Hepatocyte (in vitro differentiated cells): ENCODE measurements around the gene LDLRAD3. TPM values are rescaled to one million over a fixed set of nuclear protein-coding genes. Genes with fewer than 3 reads are reported as not detected.

ENCODE experiments used
- DNase-seq: peaks from one replicate; pipeline ENCODE4 v3.0.0-alpha.2; 2016; ENCODE audit warnings: low spot score
- H2AFZ ChIP-seq: fragments of 200-600 bp; sonication (generic); 2 replicates; pipeline ENCODE4 v1.6.0; 2016; ENCODE audit warnings: antibody characterized with exemption, mild to moderate bottlenecking
- H3K27ac ChIP-seq: fragments of 200-600 bp; sonication (generic); 2 replicates; pipeline ENCODE4 v1.5.1; 2016; ENCODE audit warnings: mild to moderate bottlenecking
- H3K27me3 ChIP-seq: fragments of 200-600 bp; sonication (generic); 2 replicates; pipeline ENCODE4 v1.6.1; 2016
- H3K36me3 ChIP-seq: fragments of 200-600 bp; sonication (generic); replicated peaks from 2 replicates; pipeline ENCODE4 v1.5.1; 2016; ENCODE audit warnings: low read depth; ENCODE audit not compliant: insufficient read depth
- H3K4me1 ChIP-seq: fragments of 200-600 bp; sonication (generic); 2 replicates; pipeline ENCODE4 v1.5.1; 2016; ENCODE audit warnings: mild to moderate bottlenecking, moderate library complexity; ENCODE audit not compliant: insufficient read depth
- H3K4me2 ChIP-seq: fragments of 200-600 bp; sonication (generic); 2 replicates; pipeline ENCODE4 v1.6.0; 2016
- H3K4me3 ChIP-seq: fragments of 200-600 bp; sonication (generic); 2 replicates; pipeline ENCODE4 v1.5.1; 2016; ENCODE audit warnings: mild to moderate bottlenecking
- H3K79me2 ChIP-seq: fragments of 200-600 bp; sonication (generic); 2 replicates; pipeline ENCODE4 v1.6.0; 2017; ENCODE audit warnings: mild to moderate bottlenecking
- H3K9me2 ChIP-seq: fragments of 200-600 bp; sonication (generic); replicated peaks from 2 replicates; pipeline ENCODE4 v1.6.0; 2017; ENCODE audit warnings: mild to moderate bottlenecking; ENCODE audit not compliant: insufficient read depth
- H3K9me3 ChIP-seq: fragments of 200-600 bp; sonication (generic); 2 replicates; pipeline ENCODE4 v1.5.1; 2016; ENCODE audit warnings: low read depth, mild to moderate bottlenecking
- H4K20me1 ChIP-seq: fragments of 200-600 bp; sonication (generic); 2 replicates; pipeline ENCODE4 v1.6.0; 2016; ENCODE audit warnings: mild to moderate bottlenecking; ENCODE audit not compliant: insufficient read depth, poor library complexity, severe bottlenecking
- EZH2 ChIP-seq: fragments of 200-600 bp; sonication (generic); IDR thresholded peaks from 2 replicates; pipeline ENCODE4 v1.6.1; 2016; ENCODE audit warnings: antibody characterized with exemption, mild to moderate bottlenecking, borderline replicate concordance
- EZH2phosphoT487 ChIP-seq: fragments of 200-600 bp; sonication (generic); IDR thresholded peaks from one replicate; pipeline ENCODE4 v1.6.1; 2018; ENCODE audit warnings: antibody characterized with exemption, mild to moderate bottlenecking, low read depth, moderate library complexity; ENCODE audit not compliant: unreplicated experiment, severe bottlenecking
- WGBS: methylation state at CpG from one replicate; pipeline ENCODE4 v1.1.6; 2016; ENCODE audit warnings: low lambda C conversion rate; ENCODE audit errors: missing lambda C conversion rate; 5-methylcytosine and 5-hydroxymethylcytosine counted together
- polyA plus RNA-seq: library from polyadenylated mRNA; unstranded; fragments of >200 nt; fragmentation: Nextera tagmentation; extraction: Ambion mirVana; gene quantifications from 2 replicates; pipeline ENCODE4 v1.2.1, GENCODE V29; 2016
- total RNA-seq: library from RNA; depleted of rRNA; stranded (reverse); fragments of >200 nt; gene quantifications from 2 replicates; pipeline ENCODE4 v1.2.3, GENCODE V29; 2014
- TF ChIP-seq, protein P1 (sequence below): fragments of 200-600 bp; sonication (generic); IDR thresholded peaks from 2 replicates; pipeline ENCODE4 v1.5.1; 2016; ENCODE audit warnings: antibody characterized with exemption, mild to moderate bottlenecking; ENCODE audit not compliant: poor library complexity

Gene LDLRAD3
- total and polyA plus RNA-seq, 2 experiments from 2014 or later, result 12.2 TPM

DNA sequence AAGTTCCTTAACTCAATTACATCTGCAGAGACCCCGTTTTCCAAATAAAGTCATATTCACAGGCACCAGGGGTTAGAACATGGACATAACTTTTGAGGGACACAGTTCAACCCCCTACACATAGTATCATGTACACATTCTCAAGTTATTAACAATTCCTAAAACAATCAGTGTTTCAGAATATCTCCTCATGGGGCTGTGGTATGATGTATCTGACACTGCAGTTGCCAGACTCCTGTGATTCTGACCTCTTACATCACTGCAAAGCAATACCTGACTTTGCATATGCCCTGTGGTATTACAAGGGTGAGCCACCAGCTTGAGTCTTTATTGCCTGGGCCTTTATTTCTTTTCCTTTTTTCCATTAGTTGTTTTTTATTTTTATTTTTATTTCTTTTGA lies 203.6 kb downstream of the LDLRAD3 start:
- Histone ChIP-seq H3K79me2 (no peaks in the 10 kb centered on the region), H2AFZ (no peak overlapping the region), H4K20me1 (no peaks in the 10 kb centered on the region), H3K4me2 (no peak overlapping the region), H3K36me3 (no peaks in the 10 kb centered on the region), H3K4me3 (no peak overlapping the region), H3K9me2 (no peaks in the 10 kb centered on the region), H3K27ac (no peak overlapping the region), H3K9me3 (no peaks in the 10 kb centered on the region), H3K27me3 (no peaks in the 10 kb centered on the region), H3K4me1 (peaks cover 12% of the 10 kb centered on the region)
- DNase-seq, result no peak
- WGBS, result 0% methylated on average over 1 of the region's 1 CpG
- TF ChIP-seq, protein P1, sequence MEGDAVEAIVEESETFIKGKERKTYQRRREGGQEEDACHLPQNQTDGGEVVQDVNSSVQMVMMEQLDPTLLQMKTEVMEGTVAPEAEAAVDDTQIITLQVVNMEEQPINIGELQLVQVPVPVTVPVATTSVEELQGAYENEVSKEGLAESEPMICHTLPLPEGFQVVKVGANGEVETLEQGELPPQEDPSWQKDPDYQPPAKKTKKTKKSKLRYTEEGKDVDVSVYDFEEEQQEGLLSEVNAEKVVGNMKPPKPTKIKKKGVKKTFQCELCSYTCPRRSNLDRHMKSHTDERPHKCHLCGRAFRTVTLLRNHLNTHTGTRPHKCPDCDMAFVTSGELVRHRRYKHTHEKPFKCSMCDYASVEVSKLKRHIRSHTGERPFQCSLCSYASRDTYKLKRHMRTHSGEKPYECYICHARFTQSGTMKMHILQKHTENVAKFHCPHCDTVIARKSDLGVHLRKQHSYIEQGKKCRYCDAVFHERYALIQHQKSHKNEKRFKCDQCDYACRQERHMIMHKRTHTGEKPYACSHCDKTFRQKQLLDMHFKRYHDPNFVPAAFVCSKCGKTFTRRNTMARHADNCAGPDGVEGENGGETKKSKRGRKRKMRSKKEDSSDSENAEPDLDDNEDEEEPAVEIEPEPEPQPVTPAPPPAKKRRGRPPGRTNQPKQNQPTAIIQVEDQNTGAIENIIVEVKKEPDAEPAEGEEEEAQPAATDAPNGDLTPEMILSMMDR, result no peak
- no peak for TF ChIP-seq EZH2phosphoT487
- no peak for TF ChIP-seq EZH2

DNA sequence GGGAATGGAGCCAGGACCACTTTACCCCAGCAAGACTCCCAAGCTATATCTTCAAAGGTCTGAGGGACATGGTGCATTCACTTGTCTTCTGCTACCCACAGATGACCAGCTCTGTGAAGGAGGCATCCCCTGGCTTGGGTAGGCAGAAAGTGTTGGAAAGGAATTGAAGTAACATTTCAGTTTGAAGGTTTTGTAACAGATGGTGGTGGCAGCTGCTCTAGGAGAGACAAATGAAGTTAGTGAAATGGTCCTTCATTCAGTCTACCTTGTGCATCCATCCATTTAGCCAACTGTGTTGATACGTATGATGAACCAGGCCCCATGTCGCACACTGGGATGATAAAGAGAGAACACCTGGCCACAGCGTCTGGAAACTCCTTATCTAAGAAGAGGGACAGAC lies 204.8 kb downstream of the LDLRAD3 start:
- no peaks in the 10 kb centered on the region for H4K20me1 ChIP-seq
- H3K36me3 ChIP-seq, result no peaks in the 10 kb centered on the region
- TF ChIP-seq, protein P1, result no peak
- no peak for TF ChIP-seq EZH2
- TF ChIP-seq EZH2phosphoT487, result no peak
- H3K9me3 ChIP-seq, result no peaks in the 10 kb centered on the region
- no peak overlapping the region for H3K4me3 ChIP-seq
- H3K4me2 ChIP-seq, result no peak overlapping the region
- H3K27me3 ChIP-seq, result no peaks in the 10 kb centered on the region
- H3K4me1 ChIP-seq, result peaks cover 12% of the 10 kb centered on the region
- no peak overlapping the region for H2AFZ ChIP-seq
- 99% methylated on average over 3 of the region's 3 CpGs for WGBS
- peak overlapping the region; percentile 85 for H3K27ac ChIP-seq
- no peak for DNase-seq
- no peaks in the 10 kb centered on the region for H3K9me2 ChIP-seq
- H3K79me2 ChIP-seq, result no peaks in the 10 kb centered on the region

DNA sequence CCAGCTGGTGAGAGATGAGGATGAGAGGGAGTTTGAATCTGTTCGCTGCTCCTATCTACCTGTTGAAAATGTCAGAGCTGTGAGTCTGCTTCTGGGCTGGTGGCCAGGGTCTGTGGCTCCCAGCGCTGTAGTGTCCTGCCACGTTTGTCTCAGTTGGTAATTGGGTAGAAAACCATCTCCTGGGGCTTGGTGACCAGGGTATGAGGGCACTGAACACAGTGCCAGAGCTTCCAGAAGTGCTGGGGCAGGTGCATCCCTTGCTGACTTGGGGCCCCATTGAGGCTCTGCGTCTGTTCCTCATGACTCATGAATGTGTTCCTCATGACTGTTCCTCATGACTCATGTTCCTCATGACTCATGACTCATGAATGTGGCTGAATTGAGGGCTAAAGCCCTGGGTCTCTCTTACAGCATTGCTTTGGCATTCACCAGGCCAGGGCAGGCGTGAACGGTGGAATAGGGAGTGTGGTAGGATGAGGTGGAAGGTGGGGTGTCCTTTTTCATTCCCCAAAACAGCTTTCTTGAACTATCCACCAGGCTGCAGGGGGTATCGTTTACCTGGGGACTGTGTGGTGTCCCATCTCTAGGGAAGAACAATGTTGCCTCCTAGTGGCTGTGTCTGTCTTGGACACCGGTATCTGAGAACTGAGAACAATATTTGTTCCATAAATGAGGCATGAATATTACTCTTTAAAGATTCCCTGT lies 205.8 kb downstream of the LDLRAD3 start:
- H3K9me3 ChIP-seq, result no peaks in the 10 kb centered on the region
- H3K4me3 ChIP-seq, result no peak overlapping the region
- no peak overlapping the region for H2AFZ ChIP-seq
- H3K4me1 ChIP-seq, result peaks cover 12% of the 10 kb centered on the region
- H4K20me1 ChIP-seq, result no peaks in the 10 kb centered on the region
- TF ChIP-seq EZH2phosphoT487 (no peak), EZH2 (no peak)
- TF ChIP-seq, protein P1, result peak; percentile 50
- H3K4me2 ChIP-seq, result peak overlapping the region; percentile 19
- WGBS, result 57% methylated on average over 8 of the region's 8 CpGs
- no peaks in the 10 kb centered on the region for H3K9me2 ChIP-seq
- peak; percentile 90 for DNase-seq
- no peaks in the 10 kb centered on the region for H3K36me3 ChIP-seq
- no peaks in the 10 kb centered on the region for H3K27me3 ChIP-seq
- H3K27ac ChIP-seq, result peak overlapping the region; percentile 88
- H3K79me2 ChIP-seq, result no peaks in the 10 kb centered on the region
